Measurements from ENCODE around the gene GORASP2.

- TF ChIP-seq, protein P1, sequence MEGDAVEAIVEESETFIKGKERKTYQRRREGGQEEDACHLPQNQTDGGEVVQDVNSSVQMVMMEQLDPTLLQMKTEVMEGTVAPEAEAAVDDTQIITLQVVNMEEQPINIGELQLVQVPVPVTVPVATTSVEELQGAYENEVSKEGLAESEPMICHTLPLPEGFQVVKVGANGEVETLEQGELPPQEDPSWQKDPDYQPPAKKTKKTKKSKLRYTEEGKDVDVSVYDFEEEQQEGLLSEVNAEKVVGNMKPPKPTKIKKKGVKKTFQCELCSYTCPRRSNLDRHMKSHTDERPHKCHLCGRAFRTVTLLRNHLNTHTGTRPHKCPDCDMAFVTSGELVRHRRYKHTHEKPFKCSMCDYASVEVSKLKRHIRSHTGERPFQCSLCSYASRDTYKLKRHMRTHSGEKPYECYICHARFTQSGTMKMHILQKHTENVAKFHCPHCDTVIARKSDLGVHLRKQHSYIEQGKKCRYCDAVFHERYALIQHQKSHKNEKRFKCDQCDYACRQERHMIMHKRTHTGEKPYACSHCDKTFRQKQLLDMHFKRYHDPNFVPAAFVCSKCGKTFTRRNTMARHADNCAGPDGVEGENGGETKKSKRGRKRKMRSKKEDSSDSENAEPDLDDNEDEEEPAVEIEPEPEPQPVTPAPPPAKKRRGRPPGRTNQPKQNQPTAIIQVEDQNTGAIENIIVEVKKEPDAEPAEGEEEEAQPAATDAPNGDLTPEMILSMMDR (IDR thresholded peaks at IDR 0.05) = no peak
- TF ChIP-seq POLR2A (IDR thresholded peaks at IDR 0.05) = no peak
These were observed 46.9 kb downstream of the GORASP2 start for GRCh38 chr2:170975943-170976270.

Data from Peyer's patch (tissue), 4 donors.